K562 (cell line): Measurements from ENCODE around the gene TMEM273. TPM values are rescaled to one million over a fixed set of nuclear protein-coding genes. Genes with fewer than 3 reads are reported as not detected.

Experiments used
- BRCA1 ChIP-seq, 2 experiments: fragments of 450-650 bp in 1 of 2; sonication (generic) in 1 of 2; formaldehyde crosslinking in 1 of 2; IDR thresholded peaks; 2 replicates each; pipeline versions ENCODE4 v1.5.0 to v1.6.1; 2017 to 2020; ENCODE audit warnings: mild to moderate bottlenecking in 1 of 2, missing genetic modification reagents in 1 of 2
- GABPB2 ChIP-seq: fragments of 250-450 bp; sonication (Bioruptor Pico); conservative IDR thresholded peaks from 2 replicates; pipeline ENCODE4 v1.5.1; 2021; ENCODE audit warnings: mild to moderate bottlenecking
- HMGN3 ChIP-seq: IDR thresholded peaks from 2 replicates; pipeline ENCODE4 v1.6.1; 2011; ENCODE audit warnings: borderline replicate concordance, low read depth, mild to moderate bottlenecking, mixed read lengths, low read length; ENCODE audit not compliant: insufficient read length; ENCODE audit errors: extremely low read depth
- KAT8 ChIP-seq: fragments of 450-650 bp; IDR thresholded peaks from 2 replicates; pipeline ENCODE4 v1.6.1; 2016; ENCODE audit warnings: low read depth, mild to moderate bottlenecking
- LARP7 ChIP-seq: fragments of 450-650 bp; IDR thresholded peaks from 2 replicates; pipeline ENCODE4 v1.6.1; 2016
- LEF1 ChIP-seq: fragments of 450-650 bp; IDR thresholded peaks from 2 replicates; pipeline ENCODE4 v1.6.1; 2016; ENCODE audit warnings: mild to moderate bottlenecking
- MAZ ChIP-seq, 2 experiments: fragments of 450-650 bp in 1 of 2; sonication (generic) in 1 of 2; formaldehyde crosslinking; IDR thresholded peaks in 1 of 2; conservative IDR thresholded peaks in 1 of 2; 2 replicates each; pipeline versions ENCODE4 v1.4.0 to v1.5.0; 2020; ENCODE audit warnings: mild to moderate bottlenecking in 1 of 2, missing genetic modification reagents in 1 of 2
- NFE2 ChIP-seq: IDR thresholded peaks from 2 replicates; pipeline ENCODE4 v1.6.1; 2014; ENCODE audit warnings: antibody characterized with exemption, low read depth
- NR4A1 ChIP-seq, 2 experiments: fragments of 250-450 bp in 1 of 2; fragments of 450-650 bp in 1 of 2; sonication (Bioruptor Pico) in 1 of 2; IDR thresholded peaks; 2 replicates each; pipeline versions ENCODE4 v1.4.0 to v1.6.1; 2016 to 2020; ENCODE audit warnings: mild to moderate bottlenecking in 2 of 2, missing compliant biosample characterization in 1 of 2, missing genetic modification characterization in 1 of 2, moderate library complexity in 1 of 2
- PHB2 ChIP-seq: fragments of 450-650 bp; IDR thresholded peaks from 2 replicates; pipeline ENCODE4 v1.6.1; 2017; ENCODE audit warnings: low read depth
- POLR2AphosphoS2 ChIP-seq: IDR thresholded peaks from 2 replicates; pipeline ENCODE4 v1.6.1; 2012; ENCODE audit warnings: low read length, improper control_type of control experiment
- POLR2H ChIP-seq: IDR thresholded peaks from 2 replicates; pipeline ENCODE4 v1.6.1; 2016; ENCODE audit warnings: missing genetic modification characterization, low read depth, mild to moderate bottlenecking, control low read depth, missing compliant biosample characterization, moderate library complexity
- RBM39 ChIP-seq: fragments of 200-400 bp; formaldehyde crosslinking; optimal IDR thresholded peaks from 2 replicates; pipeline ENCODE3; 2018; ENCODE audit warnings: low read depth, low read length
- ZFP1 ChIP-seq: fragments of 450-650 bp; formaldehyde crosslinking; IDR thresholded peaks from 2 replicates; pipeline ENCODE4 v1.4.0; 2020; ENCODE audit warnings: mild to moderate bottlenecking, mixed read lengths
- ZNF212 ChIP-seq: fragments of 450-650 bp; formaldehyde crosslinking; IDR thresholded peaks from 2 replicates; pipeline ENCODE4 v1.4.0; 2020; ENCODE audit warnings: mild to moderate bottlenecking
- polyA plus RNA-seq, 8 experiments: library from polyadenylated mRNA; depleted of rRNA in 4 of 8; stranded (reverse) in 5 of 8; unstranded in 3 of 8; fragments of >200 nt; fragmentation: Nextera tagmentation in 2 of 8; fragmentation: Illumina TruSeq in 1 of 8; extraction: Ambion mirVana in 2 of 8; extraction: Trizol in 1 of 8; gene quantifications; 2 replicates each; pipeline versions ENCODE4 v1.2.1 to v1.2.3, GENCODE V29; 2011 to 2014; ENCODE audit warnings: inconsistent platforms in 1 of 8, missing spikeins in 1 of 8
- total RNA-seq, 7 experiments: library from RNA; depleted of rRNA in 6 of 7; stranded (reverse); fragments of >200 nt in 6 of 7; fragmentation: Illumina TruSeq in 2 of 7; extraction: Trizol in 2 of 7; gene quantifications; 2 replicates each; pipeline versions ENCODE4 v1.2.1 to v1.2.3, GENCODE V29; 2011 to 2021; ENCODE audit warnings: low replicate concordance in 1 of 7
- TF ChIP-seq, protein P1 (sequence below): fragments of 250-450 bp; sonication (Bioruptor Pico); IDR thresholded peaks from 2 replicates; pipeline ENCODE4 v1.8.0; 2022; ENCODE audit warnings: inconsistent platforms
- TF ChIP-seq, protein P2 (sequence below): sonication (generic); formaldehyde crosslinking; IDR thresholded peaks from 2 replicates; pipeline ENCODE4 v1.8.1; 2023; ENCODE audit warnings: missing genetic modification reagents, mild to moderate bottlenecking, borderline replicate concordance
- TF ChIP-seq, protein P3 (sequence below): sonication (generic); formaldehyde crosslinking; IDR thresholded peaks from 2 replicates; pipeline ENCODE4 v1.8.0; 2022; ENCODE audit warnings: mild to moderate bottlenecking, missing genetic modification reagents

The TMEM273 gene
- total and polyA plus RNA-seq, 9 of the 15 experiments (the other 6 are each of a cell fraction or from before 2014, with no cell fraction given), result 39.2 to 131 (median 95.6) TPM

- TF ChIP-seq MAZ (CRISPR knock-in tag; conservative IDR thresholded peaks at IDR 0.05 in 1 of 2, IDR thresholded peaks at IDR 0.05 in 1 of 2) (peak in 1 of 2 experiments; percentile 65; a peak in 3 of 4 replicates), ZFP1 (no peak), HMGN3 (no peak), POLR2H (tag) (peak; percentile 69), KAT8 (no peak), GABPB2 (CRISPR knock-in tag) (no peak), NFE2 (peak; percentile 58), POLR2AphosphoS2 (no peak), LARP7 (peak; percentile 34; the same call in 1 of the 2 replicates), NR4A1 (CRISPR knock-in tag; IDR thresholded peaks at IDR 0.05) (no peak), NR4A1 (tag; IDR thresholded peaks at IDR 0.05) (peak; percentile 56), LEF1 (peak; percentile 81), ZNF212 (CRISPR knock-in tag) (no peak), RBM39 (no peak), PHB2 (0 out of 2 replicates have a peak, but pooled peaks have one; percentile 16), BRCA1 (IDR thresholded peaks at IDR 0.05) (no peak), BRCA1 (CRISPR knock-in tag; IDR thresholded peaks at IDR 0.05) (no peak)
- TF ChIP-seq, protein P1, sequence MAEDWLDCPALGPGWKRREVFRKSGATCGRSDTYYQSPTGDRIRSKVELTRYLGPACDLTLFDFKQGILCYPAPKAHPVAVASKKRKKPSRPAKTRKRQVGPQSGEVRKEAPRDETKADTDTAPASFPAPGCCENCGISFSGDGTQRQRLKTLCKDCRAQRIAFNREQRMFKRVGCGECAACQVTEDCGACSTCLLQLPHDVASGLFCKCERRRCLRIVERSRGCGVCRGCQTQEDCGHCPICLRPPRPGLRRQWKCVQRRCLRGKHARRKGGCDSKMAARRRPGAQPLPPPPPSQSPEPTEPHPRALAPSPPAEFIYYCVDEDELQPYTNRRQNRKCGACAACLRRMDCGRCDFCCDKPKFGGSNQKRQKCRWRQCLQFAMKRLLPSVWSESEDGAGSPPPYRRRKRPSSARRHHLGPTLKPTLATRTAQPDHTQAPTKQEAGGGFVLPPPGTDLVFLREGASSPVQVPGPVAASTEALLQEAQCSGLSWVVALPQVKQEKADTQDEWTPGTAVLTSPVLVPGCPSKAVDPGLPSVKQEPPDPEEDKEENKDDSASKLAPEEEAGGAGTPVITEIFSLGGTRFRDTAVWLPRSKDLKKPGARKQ (CRISPR knock-in tag), result no peak
- TF ChIP-seq, protein P2, sequence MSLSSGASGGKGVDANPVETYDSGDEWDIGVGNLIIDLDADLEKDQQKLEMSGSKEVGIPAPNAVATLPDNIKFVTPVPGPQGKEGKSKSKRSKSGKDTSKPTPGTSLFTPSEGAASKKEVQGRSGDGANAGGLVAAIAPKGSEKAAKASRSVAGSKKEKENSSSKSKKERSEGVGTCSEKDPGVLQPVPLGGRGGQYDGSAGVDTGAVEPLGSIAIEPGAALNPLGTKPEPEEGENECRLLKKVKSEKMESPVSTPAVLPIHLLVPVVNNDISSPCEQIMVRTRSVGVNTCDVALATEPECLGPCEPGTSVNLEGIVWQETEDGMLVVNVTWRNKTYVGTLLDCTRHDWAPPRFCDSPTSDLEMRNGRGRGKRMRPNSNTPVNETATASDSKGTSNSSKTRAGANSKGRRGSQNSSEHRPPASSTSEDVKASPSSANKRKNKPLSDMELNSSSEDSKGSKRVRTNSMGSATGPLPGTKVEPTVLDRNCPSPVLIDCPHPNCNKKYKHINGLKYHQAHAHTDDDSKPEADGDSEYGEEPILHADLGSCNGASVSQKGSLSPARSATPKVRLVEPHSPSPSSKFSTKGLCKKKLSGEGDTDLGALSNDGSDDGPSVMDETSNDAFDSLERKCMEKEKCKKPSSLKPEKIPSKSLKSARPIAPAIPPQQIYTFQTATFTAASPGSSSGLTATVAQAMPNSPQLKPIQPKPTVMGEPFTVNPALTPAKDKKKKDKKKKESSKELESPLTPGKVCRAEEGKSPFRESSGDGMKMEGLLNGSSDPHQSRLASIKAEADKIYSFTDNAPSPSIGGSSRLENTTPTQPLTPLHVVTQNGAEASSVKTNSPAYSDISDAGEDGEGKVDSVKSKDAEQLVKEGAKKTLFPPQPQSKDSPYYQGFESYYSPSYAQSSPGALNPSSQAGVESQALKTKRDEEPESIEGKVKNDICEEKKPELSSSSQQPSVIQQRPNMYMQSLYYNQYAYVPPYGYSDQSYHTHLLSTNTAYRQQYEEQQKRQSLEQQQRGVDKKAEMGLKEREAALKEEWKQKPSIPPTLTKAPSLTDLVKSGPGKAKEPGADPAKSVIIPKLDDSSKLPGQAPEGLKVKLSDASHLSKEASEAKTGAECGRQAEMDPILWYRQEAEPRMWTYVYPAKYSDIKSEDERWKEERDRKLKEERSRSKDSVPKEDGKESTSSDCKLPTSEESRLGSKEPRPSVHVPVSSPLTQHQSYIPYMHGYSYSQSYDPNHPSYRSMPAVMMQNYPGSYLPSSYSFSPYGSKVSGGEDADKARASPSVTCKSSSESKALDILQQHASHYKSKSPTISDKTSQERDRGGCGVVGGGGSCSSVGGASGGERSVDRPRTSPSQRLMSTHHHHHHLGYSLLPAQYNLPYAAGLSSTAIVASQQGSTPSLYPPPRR (CRISPR knock-in tag), result no peak
- TF ChIP-seq, protein P3, sequence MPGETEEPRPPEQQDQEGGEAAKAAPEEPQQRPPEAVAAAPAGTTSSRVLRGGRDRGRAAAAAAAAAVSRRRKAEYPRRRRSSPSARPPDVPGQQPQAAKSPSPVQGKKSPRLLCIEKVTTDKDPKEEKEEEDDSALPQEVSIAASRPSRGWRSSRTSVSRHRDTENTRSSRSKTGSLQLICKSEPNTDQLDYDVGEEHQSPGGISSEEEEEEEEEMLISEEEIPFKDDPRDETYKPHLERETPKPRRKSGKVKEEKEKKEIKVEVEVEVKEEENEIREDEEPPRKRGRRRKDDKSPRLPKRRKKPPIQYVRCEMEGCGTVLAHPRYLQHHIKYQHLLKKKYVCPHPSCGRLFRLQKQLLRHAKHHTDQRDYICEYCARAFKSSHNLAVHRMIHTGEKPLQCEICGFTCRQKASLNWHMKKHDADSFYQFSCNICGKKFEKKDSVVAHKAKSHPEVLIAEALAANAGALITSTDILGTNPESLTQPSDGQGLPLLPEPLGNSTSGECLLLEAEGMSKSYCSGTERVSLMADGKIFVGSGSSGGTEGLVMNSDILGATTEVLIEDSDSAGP (CRISPR knock-in tag), result no peak
Observed at GRCh38 chr10:49183596-49184542, 4.3 kb downstream of the TMEM273 start (continued).
